ENCODE measurements around the gene STAMBP.

- TF ChIP-seq, protein P1, sequence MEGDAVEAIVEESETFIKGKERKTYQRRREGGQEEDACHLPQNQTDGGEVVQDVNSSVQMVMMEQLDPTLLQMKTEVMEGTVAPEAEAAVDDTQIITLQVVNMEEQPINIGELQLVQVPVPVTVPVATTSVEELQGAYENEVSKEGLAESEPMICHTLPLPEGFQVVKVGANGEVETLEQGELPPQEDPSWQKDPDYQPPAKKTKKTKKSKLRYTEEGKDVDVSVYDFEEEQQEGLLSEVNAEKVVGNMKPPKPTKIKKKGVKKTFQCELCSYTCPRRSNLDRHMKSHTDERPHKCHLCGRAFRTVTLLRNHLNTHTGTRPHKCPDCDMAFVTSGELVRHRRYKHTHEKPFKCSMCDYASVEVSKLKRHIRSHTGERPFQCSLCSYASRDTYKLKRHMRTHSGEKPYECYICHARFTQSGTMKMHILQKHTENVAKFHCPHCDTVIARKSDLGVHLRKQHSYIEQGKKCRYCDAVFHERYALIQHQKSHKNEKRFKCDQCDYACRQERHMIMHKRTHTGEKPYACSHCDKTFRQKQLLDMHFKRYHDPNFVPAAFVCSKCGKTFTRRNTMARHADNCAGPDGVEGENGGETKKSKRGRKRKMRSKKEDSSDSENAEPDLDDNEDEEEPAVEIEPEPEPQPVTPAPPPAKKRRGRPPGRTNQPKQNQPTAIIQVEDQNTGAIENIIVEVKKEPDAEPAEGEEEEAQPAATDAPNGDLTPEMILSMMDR (IDR thresholded peaks at IDR 0.05; ENCODE audit: low read depth, low read length, poor library complexity, severe bottlenecking) = no peak
- TF ChIP-seq EZH2phosphoT487 (IDR thresholded peaks at IDR 0.05; ENCODE audit: borderline replicate concordance, low read length) = no peak
Measured at GRCh38 chr2:73839653-73840411, 11.1 kb downstream of the STAMBP start.

All from DOHH2 (cell line).